ENCODE results near the gene CDK12.

DNA sequence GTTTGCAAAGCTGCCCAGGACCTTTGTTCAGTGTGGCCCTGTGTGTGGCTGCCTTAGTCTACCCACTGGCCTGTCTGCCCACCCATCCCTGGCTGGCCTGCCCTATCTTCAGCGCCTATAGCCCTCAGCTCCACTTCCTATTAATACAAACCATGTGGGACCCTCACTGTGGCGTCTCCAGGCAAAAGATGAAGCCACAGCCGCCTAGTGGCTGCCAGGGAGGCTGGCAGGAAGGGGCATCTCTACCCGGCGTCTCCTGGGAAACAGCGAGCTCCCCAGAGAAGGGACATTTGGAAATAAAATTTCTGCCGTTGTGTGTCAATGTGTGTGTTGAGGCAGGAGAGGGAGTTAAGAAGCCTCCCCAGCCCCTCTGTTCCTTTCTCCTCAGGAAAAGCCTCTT is 114.9 kb downstream of the CDK12 start:
- TF ChIP-seq, protein P1, sequence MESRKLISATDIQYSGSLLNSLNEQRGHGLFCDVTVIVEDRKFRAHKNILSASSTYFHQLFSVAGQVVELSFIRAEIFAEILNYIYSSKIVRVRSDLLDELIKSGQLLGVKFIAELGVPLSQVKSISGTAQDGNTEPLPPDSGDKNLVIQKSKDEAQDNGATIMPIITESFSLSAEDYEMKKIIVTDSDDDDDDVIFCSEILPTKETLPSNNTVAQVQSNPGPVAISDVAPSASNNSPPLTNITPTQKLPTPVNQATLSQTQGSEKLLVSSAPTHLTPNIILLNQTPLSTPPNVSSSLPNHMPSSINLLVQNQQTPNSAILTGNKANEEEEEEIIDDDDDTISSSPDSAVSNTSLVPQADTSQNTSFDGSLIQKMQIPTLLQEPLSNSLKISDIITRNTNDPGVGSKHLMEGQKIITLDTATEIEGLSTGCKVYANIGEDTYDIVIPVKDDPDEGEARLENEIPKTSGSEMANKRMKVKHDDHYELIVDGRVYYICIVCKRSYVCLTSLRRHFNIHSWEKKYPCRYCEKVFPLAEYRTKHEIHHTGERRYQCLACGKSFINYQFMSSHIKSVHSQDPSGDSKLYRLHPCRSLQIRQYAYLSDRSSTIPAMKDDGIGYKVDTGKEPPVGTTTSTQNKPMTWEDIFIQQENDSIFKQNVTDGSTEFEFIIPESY (IDR thresholded peaks at IDR 0.05) = no peak
- TF ChIP-seq, protein P2, sequence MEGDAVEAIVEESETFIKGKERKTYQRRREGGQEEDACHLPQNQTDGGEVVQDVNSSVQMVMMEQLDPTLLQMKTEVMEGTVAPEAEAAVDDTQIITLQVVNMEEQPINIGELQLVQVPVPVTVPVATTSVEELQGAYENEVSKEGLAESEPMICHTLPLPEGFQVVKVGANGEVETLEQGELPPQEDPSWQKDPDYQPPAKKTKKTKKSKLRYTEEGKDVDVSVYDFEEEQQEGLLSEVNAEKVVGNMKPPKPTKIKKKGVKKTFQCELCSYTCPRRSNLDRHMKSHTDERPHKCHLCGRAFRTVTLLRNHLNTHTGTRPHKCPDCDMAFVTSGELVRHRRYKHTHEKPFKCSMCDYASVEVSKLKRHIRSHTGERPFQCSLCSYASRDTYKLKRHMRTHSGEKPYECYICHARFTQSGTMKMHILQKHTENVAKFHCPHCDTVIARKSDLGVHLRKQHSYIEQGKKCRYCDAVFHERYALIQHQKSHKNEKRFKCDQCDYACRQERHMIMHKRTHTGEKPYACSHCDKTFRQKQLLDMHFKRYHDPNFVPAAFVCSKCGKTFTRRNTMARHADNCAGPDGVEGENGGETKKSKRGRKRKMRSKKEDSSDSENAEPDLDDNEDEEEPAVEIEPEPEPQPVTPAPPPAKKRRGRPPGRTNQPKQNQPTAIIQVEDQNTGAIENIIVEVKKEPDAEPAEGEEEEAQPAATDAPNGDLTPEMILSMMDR (IDR thresholded peaks at IDR 0.05; ENCODE audit: low read depth, low read length, missing input control) = peak; percentile 7
- TF ChIP-seq, protein P3, sequence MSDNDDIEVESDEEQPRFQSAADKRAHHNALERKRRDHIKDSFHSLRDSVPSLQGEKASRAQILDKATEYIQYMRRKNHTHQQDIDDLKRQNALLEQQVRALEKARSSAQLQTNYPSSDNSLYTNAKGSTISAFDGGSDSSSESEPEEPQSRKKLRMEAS (IDR thresholded peaks at IDR 0.05) = no peak

Measured in liver (tissue), 2 donors.